NOMO-1 treated with DMSO at 0.1 percent for 48 hours (cell line): Measurements from ENCODE around the gene SORCS2.

ENCODE experiments used
- DNase-seq: peaks from one replicate; lab custom pipeline; 2025; ENCODE audit not compliant: unreplicated experiment; lab: John Stamatoyannopoulos, UW

SORCS2 gene

DNA sequence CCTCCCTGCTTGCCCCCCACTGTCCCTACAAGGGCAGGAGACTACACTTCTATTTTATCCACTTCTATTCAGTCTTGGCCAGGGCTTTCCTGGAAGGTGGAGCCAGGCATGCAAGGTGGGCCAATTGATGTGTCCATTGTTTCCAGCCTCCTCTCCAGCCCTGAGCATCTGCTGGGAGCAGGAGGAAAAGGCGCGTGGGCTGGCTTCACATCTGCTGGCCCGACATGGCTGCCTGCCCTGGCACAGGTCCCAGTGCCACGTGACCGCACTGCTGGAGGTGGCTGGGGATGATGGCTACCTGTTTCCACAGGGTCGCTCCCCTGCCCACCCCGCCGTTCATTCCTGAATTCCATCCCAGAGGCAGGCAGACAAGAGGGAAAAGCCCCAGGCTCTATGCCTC lies 499.6 kb downstream of the SORCS2 start:
- DNase-seq, result no peak

DNA sequence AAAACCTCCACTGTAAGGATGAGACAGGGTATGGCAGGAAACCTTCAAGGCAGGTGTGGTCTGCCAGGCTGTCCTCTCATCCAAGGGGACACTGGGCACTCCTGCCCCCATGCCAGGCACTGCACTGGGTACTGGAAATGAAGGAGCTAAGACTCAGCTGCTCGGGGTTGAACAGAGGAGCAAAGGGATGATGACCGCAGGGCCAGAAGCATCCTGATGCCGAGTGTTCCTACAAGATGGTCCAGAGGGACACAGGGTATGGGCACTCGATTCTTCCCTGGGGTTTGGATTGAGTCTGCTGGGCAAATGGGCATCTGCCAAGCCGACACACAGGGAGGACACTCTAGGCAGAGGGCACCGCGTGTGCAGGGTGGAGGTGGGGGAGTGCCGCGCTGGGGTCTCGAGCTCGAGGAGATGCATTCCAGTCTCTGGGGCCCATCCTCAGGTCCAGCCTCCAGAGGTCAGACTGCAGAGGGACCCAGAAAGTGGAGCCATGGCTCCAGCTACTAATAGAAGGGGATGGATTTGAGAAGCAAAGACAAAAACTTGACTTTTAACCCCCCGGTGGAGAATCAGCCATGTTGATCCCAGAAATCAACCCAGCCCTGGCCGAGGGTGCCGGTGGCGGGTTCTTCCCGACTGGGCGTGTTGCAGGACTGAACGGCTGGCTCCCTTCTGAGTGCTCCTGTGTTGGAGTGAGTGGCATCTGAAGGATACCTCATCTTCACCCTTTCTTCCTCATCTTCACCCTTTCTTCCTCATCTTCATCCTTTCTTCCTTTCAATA lies 500.3 kb downstream of the SORCS2 start:
- no peak for DNase-seq

DNA sequence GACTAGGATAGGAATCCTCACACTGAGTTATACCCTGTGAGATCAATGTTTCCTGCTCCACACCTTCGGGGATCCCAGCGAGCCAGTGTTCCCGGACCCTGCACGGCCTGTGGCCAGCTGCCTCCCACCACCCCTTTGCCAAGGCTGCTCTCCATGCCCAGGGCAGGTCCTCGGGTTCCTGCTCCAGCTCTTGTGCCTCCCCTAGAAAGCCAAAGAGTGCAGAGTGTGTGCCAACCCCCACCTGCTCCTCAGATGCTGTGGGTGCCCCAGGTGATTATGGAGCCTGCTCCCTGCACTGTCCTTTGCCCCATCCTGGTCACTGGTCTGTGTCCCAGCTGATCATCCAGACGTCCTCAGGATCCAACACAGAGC lies 500.9 kb downstream of the SORCS2 start:
- DNase-seq, result no peak

DNA sequence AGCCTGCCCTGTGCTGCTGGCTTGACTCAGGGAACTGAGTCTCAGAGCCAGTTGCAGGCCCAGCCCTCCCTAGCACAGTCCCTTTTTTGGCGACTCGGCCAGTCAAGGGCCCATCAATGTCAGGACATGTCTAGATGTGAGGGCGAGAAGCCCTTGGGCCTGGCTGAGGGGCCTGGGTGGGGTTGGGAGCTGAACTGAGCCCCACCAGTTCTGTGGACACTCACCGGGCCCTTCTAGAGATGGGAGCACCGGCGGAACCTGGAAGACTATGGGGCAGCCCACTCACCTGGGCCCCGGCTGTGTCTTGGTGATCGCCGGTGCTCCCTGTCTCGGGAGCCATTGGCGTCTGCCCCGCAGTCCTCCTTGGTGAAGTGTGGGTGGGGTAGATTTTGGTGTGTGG lies 501.4 kb downstream of the SORCS2 start:
- no peak for DNase-seq

DNA sequence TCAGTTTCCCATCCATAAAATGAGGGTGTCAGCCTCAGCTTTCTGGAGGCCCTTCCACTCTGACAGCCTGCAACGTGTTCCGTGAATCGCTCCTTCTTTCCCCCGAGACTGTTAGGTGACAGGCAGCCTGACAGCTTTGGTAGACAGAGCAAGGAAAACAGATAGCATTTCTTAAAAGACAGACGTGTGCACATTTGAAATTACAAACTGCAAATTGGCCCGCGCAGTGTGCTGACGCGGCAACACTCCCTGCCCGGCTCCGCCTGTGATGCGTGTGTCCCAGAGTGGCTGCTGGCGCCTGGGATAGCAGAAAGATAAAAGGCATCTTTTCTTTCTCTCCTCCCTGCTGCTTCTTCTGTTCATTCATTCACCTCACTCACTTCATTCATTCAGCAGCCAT lies 502.0 kb downstream of the SORCS2 start:
- DNase-seq, result no peak

DNA sequence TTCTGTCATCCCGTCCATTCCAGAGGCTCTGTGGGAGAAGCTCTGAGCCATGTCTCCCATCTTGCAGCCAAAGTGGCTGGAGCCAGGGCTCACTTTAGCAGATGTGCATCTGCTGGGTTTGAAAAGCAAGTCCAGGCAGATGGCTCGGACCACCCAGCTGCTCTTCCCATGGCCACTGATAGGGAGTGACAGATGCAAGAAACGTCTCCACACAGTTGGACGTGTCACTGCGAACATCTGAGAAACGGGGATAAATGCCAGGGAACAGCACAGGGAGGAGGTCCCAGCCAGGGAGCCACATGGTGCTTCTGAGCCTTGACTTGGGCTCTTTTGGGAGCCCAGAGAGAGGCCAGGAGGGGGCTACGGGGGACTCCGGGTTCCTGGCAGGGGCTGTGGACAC lies 505.0 kb downstream of the SORCS2 start:
- no peak for DNase-seq

DNA sequence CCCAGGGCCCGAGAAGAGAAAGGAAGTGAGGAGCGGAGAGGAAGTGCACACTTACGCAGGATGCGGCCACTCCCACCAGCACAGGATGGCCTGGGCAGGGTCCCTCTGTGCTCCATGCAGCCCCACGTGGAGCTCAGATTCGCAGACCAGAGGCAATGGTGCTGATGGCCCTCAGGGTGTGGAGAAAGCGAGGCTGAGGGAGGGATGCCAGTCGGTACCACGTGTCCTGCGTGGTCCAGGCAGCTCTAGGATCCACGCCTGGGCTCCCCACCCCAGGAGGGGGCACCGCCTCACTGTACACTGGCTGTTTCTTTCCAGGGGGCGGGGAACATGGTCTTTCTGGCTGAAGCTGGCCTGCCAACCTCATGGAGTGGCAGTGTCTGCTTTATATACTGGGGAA lies 505.5 kb downstream of the SORCS2 start:
- no peak for DNase-seq

DNA sequence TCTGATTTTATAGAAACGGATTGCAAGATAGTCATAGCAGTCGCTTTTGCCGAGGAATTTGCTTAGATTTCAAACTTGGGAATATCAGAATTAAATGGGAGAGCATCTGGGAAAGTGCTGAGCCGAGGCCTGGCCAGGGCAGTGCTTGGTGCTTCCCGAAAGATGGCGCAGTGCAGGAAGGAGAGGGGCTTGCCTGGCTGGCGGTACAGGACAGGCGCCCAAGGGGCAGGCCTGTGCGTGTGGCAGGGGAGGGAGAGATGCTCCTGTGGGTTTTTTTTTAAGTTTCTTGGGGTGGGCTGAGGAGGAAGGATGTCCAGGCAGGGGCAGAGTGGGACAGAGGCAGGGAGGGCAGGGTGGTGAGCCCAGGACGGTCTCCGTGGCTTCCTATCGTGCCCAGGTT lies 506.2 kb downstream of the SORCS2 start:
- no peak for DNase-seq

DNA sequence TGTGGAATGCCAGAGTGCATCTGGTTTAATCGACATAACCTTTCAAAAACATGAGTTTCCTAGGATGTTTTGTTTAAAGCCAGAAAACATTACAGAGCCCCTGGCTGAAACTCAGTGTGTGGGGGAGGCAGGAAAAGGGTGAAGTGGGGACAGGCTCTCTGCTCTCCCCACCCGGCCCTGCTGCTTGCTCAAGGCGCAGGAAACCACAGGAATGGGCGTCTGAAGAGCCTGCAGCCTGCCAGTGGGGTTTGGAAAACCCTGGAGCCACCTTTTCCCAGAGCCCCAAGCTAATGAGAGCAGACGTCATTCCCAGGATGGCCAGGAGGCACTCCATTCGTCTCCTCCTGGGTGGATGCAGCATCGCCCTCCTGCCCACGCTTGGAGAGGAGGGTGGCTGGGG lies 506.7 kb downstream of the SORCS2 start:
- no peak for DNase-seq

DNA sequence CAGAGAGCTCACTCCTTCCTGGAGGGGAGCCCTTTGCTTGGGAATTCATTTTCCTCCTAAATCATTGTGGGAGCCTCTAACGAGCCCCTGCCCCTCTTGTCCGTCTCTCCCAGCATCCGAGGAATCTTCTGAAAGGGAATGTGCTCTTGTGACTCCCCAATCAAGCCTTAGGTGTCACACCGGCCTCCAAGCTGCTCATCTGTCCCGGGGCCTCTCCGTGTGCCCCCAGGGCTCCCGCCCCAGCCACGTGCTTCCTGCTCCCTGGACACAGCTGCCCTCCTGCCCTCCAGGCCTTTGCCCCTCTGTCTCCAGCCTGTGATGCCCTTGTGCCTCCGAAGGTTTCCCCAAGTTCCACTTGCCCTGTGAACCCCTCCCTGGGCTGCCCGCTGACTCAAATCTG lies 507.5 kb downstream of the SORCS2 start:
- DNase-seq, result no peak

DNA sequence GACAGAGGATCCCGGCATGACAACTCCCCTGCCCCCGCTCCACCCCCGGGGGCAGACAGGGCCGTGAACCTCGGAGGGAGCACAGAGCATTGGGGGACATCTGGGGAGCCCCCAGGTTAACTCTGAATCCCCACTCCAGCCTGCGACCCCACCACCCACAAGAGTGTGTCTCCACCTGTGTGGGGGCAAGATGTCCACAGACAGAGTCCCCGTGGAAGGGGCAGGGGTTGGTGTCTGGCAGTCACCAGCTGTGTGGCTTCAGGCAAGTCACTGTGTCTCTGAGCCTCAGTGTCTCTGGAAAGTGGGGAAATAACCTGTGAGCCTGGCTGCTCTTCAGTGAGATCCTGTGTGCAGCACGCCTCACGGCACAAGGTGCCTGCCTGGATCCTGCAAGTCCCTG lies 508.3 kb downstream of the SORCS2 start:
- DNase-seq, result no peak

DNA sequence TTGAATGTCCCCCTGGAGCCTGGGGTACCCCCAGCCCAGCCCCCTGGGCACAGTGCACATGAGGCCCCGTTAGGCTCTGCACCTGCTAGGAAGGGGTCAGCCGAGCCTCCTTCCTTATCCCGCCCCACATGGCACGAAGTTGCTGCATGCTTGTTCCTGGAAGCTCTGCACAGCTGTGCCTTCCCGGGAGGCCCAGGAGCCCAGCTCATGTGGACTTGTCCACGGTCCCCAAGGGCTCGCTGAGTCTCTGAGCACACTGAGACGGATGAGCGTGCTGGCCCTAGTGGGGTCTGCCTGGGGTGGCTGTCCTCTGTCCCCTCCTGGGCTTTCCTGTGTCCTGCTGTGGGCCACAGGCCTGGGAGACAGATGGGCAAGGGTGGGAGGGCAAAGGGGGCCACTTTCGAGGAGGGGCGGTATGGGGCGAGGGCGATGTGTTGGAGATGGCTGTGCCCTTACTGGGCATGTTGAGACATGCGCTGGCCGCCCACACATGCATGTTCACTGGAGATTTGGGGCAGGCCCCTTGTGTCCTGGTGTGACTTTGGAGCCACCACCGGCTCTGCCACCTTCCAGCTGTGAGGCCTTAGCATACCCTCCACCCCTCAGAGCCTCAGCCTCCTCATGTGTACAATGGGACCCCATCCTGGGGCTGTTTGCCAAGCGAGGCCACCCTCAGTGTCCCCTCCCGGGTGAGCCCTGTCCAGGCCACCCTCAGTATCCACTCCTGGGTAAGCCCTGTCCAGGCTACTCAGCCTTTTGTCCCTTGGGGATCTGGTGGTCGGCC lies 509.7 kb downstream of the SORCS2 start:
- no peak for DNase-seq

DNA sequence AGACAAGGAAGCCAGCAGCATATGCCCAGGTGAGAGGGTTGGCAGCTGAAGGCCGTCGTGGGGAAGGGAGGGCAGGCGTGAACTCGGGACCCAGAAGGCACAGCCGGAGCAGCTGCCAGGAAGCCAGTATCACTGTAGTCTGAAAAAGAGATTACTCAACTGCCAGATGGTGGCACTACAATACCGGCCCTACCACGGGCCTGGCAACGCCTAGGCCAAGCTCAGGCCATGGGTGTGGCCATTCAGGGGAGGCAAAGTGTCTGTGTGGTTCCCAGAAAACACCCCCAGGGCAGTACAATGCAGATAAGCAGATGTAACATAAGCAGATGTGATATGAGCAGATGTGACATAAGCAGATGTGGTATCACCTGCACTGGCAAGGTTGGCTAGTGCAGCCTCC lies 511.4 kb downstream of the SORCS2 start:
- DNase-seq, result no peak

DNA sequence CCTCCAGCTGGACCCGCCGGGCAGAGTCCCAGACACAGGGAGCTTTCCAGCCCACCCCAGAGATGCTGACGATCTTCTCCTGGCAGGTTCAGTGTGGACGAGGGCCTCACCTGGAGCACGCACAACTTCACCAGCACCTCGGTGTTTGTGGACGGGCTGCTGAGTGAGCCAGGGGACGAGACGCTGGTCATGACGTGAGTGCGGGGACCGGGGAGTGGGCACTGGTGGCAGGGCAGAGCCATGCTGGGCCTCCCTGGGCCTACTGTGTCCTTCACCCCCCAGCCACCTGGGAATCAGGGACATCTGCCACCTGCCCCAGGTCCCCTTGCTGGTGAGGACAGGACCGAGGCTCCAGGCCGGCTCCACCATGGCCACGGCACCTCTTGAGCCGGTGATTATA lies 511.8 kb downstream of the SORCS2 start:
- no peak for DNase-seq

DNA sequence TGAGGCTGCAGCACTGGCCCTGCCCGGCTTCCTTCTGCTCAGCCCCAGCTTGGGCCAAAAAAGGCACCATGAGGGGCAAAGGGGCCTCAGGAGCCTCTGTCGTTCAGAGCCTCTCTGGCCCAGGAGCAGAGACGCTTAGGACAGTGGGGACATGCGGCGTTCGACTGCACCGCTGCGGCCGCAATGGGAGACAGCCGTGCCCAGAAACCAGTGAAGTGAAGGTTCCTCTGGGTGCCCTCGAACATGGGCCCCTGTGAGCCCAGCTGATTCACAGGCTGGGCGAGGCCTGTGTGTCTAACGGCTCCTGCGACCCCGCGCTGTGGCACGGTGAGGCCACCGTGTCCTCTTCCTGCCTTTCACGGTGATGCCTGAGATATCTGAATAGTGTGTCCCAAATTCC lies 512.3 kb downstream of the SORCS2 start:
- no peak for DNase-seq

DNA sequence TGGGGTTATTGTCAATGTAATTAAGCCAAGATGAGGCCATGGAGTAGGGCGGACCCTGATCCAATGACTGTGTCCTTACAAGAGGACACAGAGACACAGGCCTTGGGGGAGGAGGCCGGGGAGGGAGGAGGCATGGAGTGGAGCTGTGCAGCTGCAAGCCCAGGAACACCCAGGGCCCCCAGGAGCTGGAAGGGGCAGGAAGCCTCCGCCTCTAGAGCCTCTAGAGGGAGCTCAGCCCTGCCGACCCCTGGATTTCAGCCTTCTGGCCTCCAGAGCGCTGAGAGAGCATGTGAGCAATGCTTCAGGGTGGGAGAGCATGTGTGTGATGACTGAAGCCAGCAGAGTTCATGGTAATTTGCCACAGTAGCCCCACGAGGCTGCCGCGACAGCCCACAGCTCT lies 512.7 kb downstream of the SORCS2 start:
- no peak for DNase-seq

DNA sequence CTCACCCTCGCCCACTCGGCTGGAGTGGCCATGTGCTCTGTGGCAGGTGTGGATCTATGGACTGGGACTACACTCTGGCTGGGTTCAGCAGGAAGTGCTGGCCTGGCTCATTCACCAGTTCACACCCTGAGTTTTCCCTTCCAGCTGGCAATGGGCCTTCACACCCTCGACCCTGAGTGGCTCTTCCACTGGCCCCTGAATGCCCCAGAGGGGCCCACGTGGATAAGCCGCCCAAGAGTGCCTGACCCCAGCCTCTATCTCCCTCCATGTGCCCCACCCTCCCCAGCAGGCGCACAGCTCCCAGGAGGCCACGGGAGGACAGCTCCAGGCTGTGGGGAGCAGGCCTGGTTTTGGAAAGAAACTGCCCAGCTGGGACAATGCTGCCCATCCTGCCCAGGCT lies 513.3 kb downstream of the SORCS2 start:
- DNase-seq, result no peak

DNA sequence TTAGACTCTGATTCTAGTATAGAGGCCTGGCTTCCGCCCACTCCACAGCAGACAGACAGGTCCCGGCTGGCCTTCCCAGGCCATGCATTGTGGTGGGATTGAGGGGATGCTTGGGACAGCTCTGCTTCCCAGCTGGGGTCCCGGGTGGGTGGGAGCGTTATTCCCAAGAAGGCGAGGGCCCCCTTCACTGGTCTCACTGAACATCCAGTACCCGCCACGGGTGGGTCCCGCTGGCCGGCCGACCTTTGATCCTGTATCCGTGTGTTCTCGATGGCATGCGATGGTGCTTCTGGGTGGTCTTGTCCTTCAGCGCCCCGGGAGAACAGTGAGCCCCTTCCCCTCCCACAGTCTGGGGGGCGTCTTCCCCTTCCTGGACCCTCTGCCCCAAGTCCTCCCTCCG lies 515.9 kb downstream of the SORCS2 start:
- DNase-seq, result no peak

DNA sequence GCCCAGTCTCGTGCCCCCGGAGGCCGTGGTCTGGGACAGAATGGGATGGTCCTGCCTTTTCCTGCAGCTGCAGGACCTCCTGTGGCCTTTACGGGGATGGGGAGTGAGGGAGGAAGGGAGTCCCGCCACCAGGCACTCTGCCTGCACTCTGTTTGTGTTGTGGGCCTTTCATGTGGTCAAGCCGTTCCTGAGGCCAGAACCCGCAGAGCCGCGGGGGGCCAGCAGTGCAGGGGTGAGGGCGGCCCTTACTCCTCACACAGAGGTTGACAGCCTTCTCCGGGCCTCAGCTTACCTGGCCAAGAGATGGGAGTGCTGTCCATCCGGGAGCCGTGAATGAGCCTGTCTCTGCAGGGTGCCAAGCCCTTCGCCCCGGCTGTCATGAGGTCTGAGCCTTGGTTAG lies 516.6 kb downstream of the SORCS2 start:
- no peak for DNase-seq

DNA sequence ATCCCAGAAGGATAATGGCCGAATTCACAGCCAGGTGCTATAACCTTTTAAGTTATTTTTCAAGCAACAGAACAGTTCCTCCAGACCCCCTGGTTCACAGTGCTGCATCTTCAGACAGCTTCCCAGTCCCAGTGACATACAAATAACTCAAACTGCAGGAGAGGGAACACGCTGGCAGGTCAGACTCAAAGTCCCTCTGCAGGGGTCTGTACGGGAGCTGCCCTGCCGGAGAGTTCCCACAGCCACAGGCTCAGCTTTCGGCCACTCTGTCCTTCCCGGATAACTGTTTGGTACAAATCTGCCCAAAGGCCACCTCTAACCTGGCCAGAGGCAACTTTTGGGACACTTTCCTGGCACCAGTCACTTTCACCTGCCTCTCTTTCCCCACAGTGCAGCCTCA lies 517.1 kb downstream of the SORCS2 start:
- no peak for DNase-seq

DNA sequence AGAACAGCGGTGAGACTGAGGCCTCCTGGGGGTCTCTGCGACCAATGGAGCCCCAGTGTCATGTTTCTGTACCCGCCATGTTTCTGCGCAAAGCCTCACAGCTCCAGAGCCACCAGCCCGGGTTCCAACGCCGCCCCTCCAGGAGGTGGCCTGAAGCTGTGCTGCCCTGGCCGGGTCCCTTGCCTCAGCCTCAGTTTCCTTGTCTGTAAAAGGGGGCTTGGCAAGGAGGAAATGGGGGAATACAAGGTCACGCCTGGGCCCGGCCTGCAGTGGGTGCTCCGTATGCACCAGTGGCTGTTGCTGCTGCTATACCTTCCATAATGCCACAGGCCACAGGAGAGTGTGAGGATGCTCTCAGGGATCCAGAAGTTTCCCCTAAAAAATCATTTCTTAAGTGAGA lies 517.8 kb downstream of the SORCS2 start:
- no peak for DNase-seq

DNA sequence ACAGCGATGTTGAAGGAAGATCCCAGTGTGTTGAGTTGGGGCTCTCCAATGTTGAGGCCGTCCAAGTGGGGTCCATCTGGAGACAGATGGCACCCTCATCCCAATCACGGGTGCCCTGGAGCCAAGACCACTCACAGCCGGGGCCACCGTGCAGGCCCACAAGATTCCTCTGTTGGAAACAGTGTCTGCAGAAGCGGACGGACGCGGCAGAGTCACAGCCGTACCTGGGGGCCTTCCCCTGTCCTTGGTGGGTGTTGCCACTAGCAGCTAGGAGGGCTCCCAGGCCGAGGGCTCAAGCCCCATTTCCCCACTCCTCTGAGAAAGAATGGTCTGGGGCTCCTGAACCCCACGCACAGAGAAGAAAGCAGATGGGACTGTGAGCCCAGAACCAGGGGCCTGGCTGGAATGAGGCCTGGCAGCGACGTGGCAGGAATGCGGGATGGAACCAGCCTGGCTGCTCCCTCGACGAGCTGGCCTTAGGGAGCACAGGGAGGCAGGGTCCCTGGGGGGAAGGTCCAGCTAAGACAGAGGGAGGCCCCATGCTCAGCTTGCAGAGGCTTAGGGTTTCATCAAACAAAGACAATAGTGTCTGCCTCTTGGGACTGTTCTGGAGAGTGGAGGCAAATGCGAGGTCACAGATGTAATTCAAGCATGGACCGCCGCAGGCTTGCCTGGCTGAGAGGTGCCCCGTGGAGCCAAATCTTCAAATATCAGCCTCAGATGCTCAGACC lies 518.4 kb downstream of the SORCS2 start:
- DNase-seq, result no peak
